Mesendoderm (in vitro differentiated cells): ENCODE measurements around the gene HSPB6.

ENCODE experiments used
- DNase-seq: peaks from one replicate; pipeline ENCODE4 v3.0.0; 2013
- H2AK5ac ChIP-seq: 2 replicates; pipeline ENCODE4 v1.6.1; 2013; ENCODE audit warnings: low read length, inconsistent platforms
- H2BK120ac ChIP-seq: 2 replicates; pipeline ENCODE4 v1.6.1; 2013; ENCODE audit warnings: low read depth, mild to moderate bottlenecking, low read length, moderate library complexity, mixed read lengths
- H2BK15ac ChIP-seq: replicated peaks from 2 replicates; pipeline ENCODE4 v1.6.1; 2013; ENCODE audit warnings: low read depth, mild to moderate bottlenecking, moderate library complexity
- H2BK5ac ChIP-seq: 2 replicates; pipeline ENCODE4 v1.6.1; 2013; ENCODE audit warnings: low read length, inconsistent platforms
- H3K18ac ChIP-seq: 2 replicates; pipeline ENCODE4 v1.6.1; 2013; ENCODE audit warnings: mild to moderate bottlenecking, low read length, mixed read lengths
- H3K23ac ChIP-seq: one replicate; pipeline ENCODE4 v1.6.1; 2013; ENCODE audit warnings: low read length
- H3K27ac ChIP-seq: 2 replicates; pipeline ENCODE4 v1.5.1; 2013; ENCODE audit warnings: low read depth, mild to moderate bottlenecking, inconsistent platforms, low read length, moderate library complexity
- H3K27me3 ChIP-seq: 2 replicates; pipeline ENCODE4 v1.6.1; 2013; ENCODE audit warnings: low read length, control low read depth, mild to moderate bottlenecking, inconsistent platforms; ENCODE audit not compliant: insufficient read depth, poor library complexity
- H3K36me3 ChIP-seq: 2 replicates; pipeline ENCODE4 v1.6.1; 2013; ENCODE audit warnings: low read length, inconsistent platforms; ENCODE audit not compliant: control insufficient read depth, insufficient read depth
- H3K4ac ChIP-seq: one replicate; pipeline ENCODE4 v1.6.1; 2013; ENCODE audit warnings: low read depth, mild to moderate bottlenecking, low read length, moderate library complexity
- H3K4me1 ChIP-seq: 2 replicates; pipeline ENCODE4 v1.6.1; 2013; ENCODE audit warnings: low read depth, low read length, inconsistent platforms; ENCODE audit not compliant: control insufficient read depth
- H3K4me2 ChIP-seq: 2 replicates; pipeline ENCODE4 v1.6.1; 2013; ENCODE audit warnings: low read length
- H3K4me3 ChIP-seq: 2 replicates; pipeline ENCODE4 v1.5.1; 2013; ENCODE audit warnings: mild to moderate bottlenecking, low read length
- H3K56ac ChIP-seq: one replicate; pipeline ENCODE4 v1.6.1; 2013; ENCODE audit warnings: low read length
- H3K79me1 ChIP-seq: 2 replicates; pipeline ENCODE4 v1.6.1; 2013; ENCODE audit warnings: low read length, inconsistent platforms
- H3K79me2 ChIP-seq: 2 replicates; pipeline ENCODE4 v1.6.1; 2013; ENCODE audit warnings: mild to moderate bottlenecking, low read length; ENCODE audit not compliant: control insufficient read depth, insufficient read depth
- H3K9ac ChIP-seq: 2 replicates; pipeline ENCODE4 v1.6.1; 2013; ENCODE audit warnings: low read length, inconsistent platforms
- H4K5ac ChIP-seq: one replicate; pipeline ENCODE4 v1.6.1; 2013; ENCODE audit warnings: low read length
- H4K8ac ChIP-seq: one replicate; pipeline ENCODE4 v1.6.1; 2013; ENCODE audit warnings: low read depth, mild to moderate bottlenecking, control low read depth, low read length, moderate library complexity
- WGBS: extraction: QIAGEN DNeasy Blood & Tissue Kit; methylation state at CpG from one replicate; pipeline ENCODE4 v1.1.7; 2013; ENCODE audit warnings: low lambda C conversion rate, missing lambda C conversion rate; ENCODE audit not compliant: insufficient coverage; ENCODE audit errors: extremely low coverage; 5-methylcytosine and 5-hydroxymethylcytosine counted together

Gene HSPB6

DNA sequence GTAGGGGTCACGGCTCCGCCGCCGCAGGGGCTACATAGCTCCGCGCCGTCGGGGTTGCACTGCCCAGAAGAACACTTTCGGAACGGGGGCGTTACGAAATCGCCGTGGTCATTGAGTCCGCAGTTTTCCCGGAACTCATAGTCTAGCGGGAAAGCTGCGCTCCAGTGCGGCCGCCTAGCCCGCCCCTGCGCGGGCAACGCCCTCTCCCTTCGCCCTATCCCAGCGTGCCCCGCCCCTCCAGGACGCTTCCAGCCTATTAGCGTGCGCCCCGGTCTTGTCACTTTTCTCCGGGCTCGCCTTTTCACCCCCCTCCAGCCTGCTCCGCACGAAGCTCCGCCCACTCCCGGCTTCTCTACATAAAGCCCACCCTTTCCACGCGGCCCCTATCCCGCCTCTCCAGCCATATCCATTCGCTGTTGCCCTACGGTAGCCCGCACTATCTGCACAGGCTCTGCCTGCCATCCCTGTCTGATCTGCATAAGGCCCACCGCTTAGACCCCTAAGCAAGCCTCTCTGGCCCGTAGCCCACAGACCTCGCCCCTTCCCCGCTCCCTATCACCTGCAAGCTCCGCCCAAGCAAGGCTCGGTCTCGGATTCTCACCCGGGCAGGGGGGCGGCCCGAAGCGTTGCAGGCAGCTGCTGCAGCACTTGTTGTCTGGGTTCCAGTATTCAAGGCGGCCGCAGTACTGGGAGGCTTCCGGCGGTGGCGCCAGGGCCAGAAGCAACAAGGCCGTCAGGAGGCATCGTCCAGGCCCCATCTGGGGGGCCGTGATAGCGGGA is 16.2 kb downstream of the HSPB6 start:
- peak overlapping the region; percentile 96 for H3K27ac ChIP-seq
- DNase-seq = peak; percentile 99
- no peak overlapping the region for H2BK5ac ChIP-seq
- peaks cover 9% of the 10 kb centered on the region for H3K36me3 ChIP-seq
- H3K4me1 ChIP-seq = no peaks in the 10 kb centered on the region
- H3K18ac ChIP-seq = peak overlapping the region; percentile 33
- H2BK120ac ChIP-seq = no peak overlapping the region
- H3K79me2 ChIP-seq = no peaks in the 10 kb centered on the region
- peak overlapping the region; percentile 57 for H3K4me3 ChIP-seq
- no peaks in the 10 kb centered on the region for H3K27me3 ChIP-seq
- peak overlapping the region; percentile 93 for H3K4me2 ChIP-seq
- WGBS = no CpG with 5 or more reads among the region's 63 CpGs
- H3K23ac ChIP-seq = no peak overlapping the region
- no peak overlapping the region for H4K5ac ChIP-seq
- no peak overlapping the region for H2BK15ac ChIP-seq
- H4K8ac ChIP-seq = no peak overlapping the region
- H3K79me1 ChIP-seq = no peaks in the 10 kb centered on the region
- H3K4ac ChIP-seq = peak overlapping the region; percentile 39
- H3K56ac ChIP-seq = peak overlapping the region; percentile 86
- H2AK5ac ChIP-seq = no peak overlapping the region
- peak overlapping the region; percentile 81 for H3K9ac ChIP-seq

DNA sequence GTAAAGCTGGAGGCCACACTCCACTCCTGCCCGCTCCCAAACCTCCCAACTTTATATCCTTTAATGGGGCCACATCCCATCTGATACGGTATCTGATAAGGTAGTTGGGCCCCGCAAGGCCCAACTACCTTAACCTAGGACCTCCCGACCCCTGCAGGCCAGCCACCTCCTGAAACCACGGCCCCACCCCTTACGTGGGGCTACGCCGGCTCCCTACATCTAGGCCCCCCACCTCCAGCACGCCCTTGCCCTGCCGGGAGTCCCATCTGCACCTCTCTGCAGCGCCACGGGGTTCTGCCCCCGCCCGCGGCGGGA is 16.8 kb downstream of the HSPB6 start:
- Histone ChIP-seq H2BK5ac (no peak overlapping the region), H3K4me2 (peak overlapping the region; percentile 93)

DNA sequence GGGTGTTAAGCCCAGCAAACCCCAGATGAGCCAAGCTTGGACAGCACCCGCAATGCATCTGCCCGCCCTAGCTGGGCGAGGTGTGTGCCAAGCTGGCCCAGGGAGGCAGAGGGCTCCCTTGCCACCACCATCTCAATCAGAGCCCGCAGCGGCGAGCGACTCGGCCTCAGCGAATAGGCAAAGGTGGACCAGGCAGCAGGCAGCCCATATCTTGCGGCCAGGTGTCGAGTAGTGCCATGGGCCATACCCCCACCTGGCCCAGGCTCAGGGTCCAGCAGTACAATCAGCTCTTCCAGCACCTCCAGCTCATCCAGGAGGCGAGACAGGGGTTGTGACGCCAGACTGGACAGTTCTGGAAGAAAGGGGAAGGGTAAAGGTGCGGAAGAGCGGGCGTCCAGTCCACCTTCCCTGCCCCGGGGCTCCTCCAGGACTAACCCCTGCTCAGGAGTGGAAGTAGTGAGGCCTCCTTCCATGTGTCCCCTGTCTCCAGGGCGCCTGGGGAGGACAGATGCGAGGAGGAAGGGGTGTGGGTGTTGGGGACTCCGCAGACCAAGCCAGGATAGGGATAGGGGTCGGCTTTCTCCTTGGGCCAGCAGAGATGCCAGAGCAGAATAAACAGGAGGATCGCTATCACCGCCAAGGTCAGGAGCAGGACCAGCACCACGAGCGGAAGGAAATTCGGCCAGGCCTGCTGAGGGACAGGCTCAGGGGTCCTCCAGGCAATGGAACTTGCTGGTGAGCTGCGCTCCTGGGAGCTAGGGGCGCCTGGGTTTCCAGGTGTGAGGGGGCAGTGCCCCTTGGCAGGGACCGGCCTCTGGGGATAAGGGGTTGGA is 17.3 kb downstream of the HSPB6 start:
- H3K4me2 ChIP-seq = peak overlapping the region; percentile 93
- no peak overlapping the region for H3K4me3 ChIP-seq
- H2BK120ac ChIP-seq = no peak overlapping the region
- H3K27ac ChIP-seq = no peak overlapping the region
- H3K79me1 ChIP-seq = no peaks in the 10 kb centered on the region
- no peak overlapping the region for H4K5ac ChIP-seq
- H3K79me2 ChIP-seq = no peaks in the 10 kb centered on the region
- no peak overlapping the region for H3K23ac ChIP-seq
- H3K4me1 ChIP-seq = no peaks in the 10 kb centered on the region
- no peak overlapping the region for H3K4ac ChIP-seq
- peak overlapping the region; percentile 73 for H3K56ac ChIP-seq
- no CpG with 5 or more reads among the region's 29 CpGs for WGBS
- peaks cover 9% of the 10 kb centered on the region for H3K36me3 ChIP-seq
- H2AK5ac ChIP-seq = no peak overlapping the region
- no peak overlapping the region for H2BK5ac ChIP-seq
- H3K18ac ChIP-seq = no peak overlapping the region
- H4K8ac ChIP-seq = no peak overlapping the region
- H2BK15ac ChIP-seq = no peak overlapping the region
- DNase-seq = no peak
- no peaks in the 10 kb centered on the region for H3K27me3 ChIP-seq
- H3K9ac ChIP-seq = peak overlapping the region; percentile 79

More for the DNA sequence above, 16.8 kb downstream of the HSPB6 start:
- DNase-seq = no peak
- Histone ChIP-seq H4K5ac (no peak overlapping the region), H3K4ac (no peak overlapping the region), H3K79me2 (no peaks in the 10 kb centered on the region), H3K23ac (no peak overlapping the region), H2BK15ac (no peak overlapping the region), H4K8ac (no peak overlapping the region), H3K27ac (peak overlapping the region; percentile 13), H3K18ac (no peak overlapping the region), H2BK120ac (no peak overlapping the region), H2AK5ac (no peak overlapping the region), H3K27me3 (no peaks in the 10 kb centered on the region), H3K4me1 (no peaks in the 10 kb centered on the region), H3K36me3 (peaks cover 9% of the 10 kb centered on the region), H3K9ac (peak overlapping the region; percentile 79), H3K4me3 (peak overlapping the region; percentile 57), H3K79me1 (no peaks in the 10 kb centered on the region), H3K56ac (peak overlapping the region; percentile 73)
- no CpG with 5 or more reads among the region's 16 CpGs for WGBS

DNA sequence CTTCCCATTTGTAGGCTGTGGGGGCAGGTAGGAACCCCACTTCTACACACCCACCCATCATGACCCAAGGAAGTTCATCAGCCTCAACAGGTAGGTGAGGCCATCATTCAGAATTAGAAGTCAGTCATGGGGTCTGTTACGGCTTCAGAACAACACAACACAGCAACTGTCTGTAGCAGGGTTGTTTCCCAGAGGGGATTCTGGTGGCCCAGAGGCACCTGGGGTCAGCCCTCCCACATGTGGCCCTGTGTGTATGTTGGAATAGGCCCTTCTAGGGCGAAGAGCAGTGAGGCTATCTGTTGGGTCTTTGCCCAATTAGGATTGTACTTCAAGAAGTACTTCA is 18.0 kb downstream of the HSPB6 start:
- Histone ChIP-seq H3K4me3 (no peak overlapping the region), H3K4ac (no peak overlapping the region), H4K8ac (no peak overlapping the region), H2BK120ac (no peak overlapping the region), H3K4me1 (no peaks in the 10 kb centered on the region), H3K27me3 (no peaks in the 10 kb centered on the region), H3K56ac (no peak overlapping the region), H4K5ac (no peak overlapping the region), H3K9ac (no peak overlapping the region), H3K4me2 (no peak overlapping the region), H2AK5ac (no peak overlapping the region), H3K79me2 (no peaks in the 10 kb centered on the region), H3K18ac (no peak overlapping the region), H3K23ac (no peak overlapping the region), H3K27ac (no peak overlapping the region), H3K79me1 (no peaks in the 10 kb centered on the region), H3K36me3 (peaks cover 11% of the 10 kb centered on the region), H2BK15ac (no peak overlapping the region), H2BK5ac (no peak overlapping the region)
- WGBS = no CpG with 5 or more reads among the region's 2 CpGs
- DNase-seq = no peak

DNA sequence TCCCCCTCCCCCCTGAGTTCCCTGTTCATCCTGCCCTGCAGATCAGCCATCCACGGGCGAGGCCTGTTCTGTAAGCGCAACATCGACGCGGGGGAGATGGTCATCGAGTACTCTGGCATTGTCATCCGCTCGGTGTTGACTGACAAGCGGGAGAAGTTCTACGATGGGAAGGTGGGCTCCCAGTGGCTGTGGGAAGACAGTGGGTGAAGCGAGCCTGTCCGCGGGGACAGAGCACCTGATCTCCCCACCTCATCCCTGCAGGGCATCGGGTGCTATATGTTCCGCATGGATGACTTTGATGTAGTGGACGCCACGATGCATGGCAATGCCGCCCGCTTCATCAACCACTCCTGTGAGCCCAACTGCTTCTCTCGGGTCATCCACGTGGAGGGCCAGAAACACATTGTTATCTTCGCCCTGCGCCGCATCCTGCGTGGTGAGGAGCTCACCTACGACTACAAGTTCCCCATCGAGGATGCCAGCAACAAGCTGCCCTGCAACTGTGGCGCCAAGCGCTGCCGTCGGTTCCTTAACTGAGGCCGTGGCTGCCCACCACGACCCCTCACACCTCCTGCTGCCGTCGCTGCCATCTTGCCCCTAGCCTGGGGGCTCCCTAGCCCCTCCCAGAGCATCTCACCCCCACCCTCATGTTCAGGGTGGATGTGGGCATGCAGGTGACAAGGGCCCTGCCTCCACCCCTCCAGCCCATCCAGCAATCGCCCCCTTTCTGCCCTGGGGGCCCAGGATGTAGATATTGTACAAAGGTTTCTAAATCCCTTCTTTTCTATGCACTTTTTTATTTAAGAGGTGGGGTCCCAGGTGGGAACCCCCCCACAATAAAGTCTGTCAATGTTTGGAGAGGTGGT is 18.6 kb downstream of the HSPB6 start:
- H3K36me3 ChIP-seq = peaks cover 12% of the 10 kb centered on the region
- no peak overlapping the region for H2AK5ac ChIP-seq
- DNase-seq = no peak

More for the DNA sequence above, 18.6 kb downstream of the HSPB6 start:
- H3K79me2 ChIP-seq = no peaks in the 10 kb centered on the region
- H4K8ac ChIP-seq = no peak overlapping the region
- no peak overlapping the region for H3K18ac ChIP-seq
- H3K23ac ChIP-seq = no peak overlapping the region
- no peak overlapping the region for H3K4me2 ChIP-seq
- H2BK15ac ChIP-seq = no peak overlapping the region
- H3K4me3 ChIP-seq = no peak overlapping the region
- H3K4me1 ChIP-seq = no peaks in the 10 kb centered on the region
- H2BK5ac ChIP-seq = no peak overlapping the region
- no peaks in the 10 kb centered on the region for H3K27me3 ChIP-seq
- H4K5ac ChIP-seq = no peak overlapping the region
- H3K27ac ChIP-seq = no peak overlapping the region
- WGBS = no CpG with 5 or more reads among the region's 37 CpGs
- H3K4ac ChIP-seq = no peak overlapping the region
- no peaks in the 10 kb centered on the region for H3K79me1 ChIP-seq
- H2BK120ac ChIP-seq = no peak overlapping the region
- no peak overlapping the region for H3K9ac ChIP-seq
- H3K56ac ChIP-seq = no peak overlapping the region
